A673 (cell line): Measurements from ENCODE around the gene UBE2E2. TPM values are rescaled to one million over a fixed set of nuclear protein-coding genes. Genes with fewer than 3 reads are reported as not detected.

Experiments used
- BruUV-seq: library from RNA; stranded (reverse); fragments of 400-500 nt; replicated peaks from 2 replicates; lab custom pipeline; 2021; lab: Mats Ljungman, UMichigan
- CTCF ChIA-PET: fragments of 300-600 bp; sonication (Branson Sonifier 250); formaldehyde crosslinking; loops from one replicate; lab custom pipeline; 2022; ENCODE audit warnings: antibody characterized with exemption; lab: Charles Lee
- POLR2A ChIA-PET: fragments of 300-600 bp; sonication (Branson Sonifier 250); formaldehyde crosslinking; loops from one replicate; lab custom pipeline; 2022; ENCODE audit warnings: antibody characterized with exemption; ENCODE audit not compliant: low non-redundant PET; lab: Charles Lee
- DNase-seq: peaks from one replicate; pipeline ENCODE4 v3.0.0-alpha.2; 2015; ENCODE audit warnings: low spot score
- H3K27ac ChIP-seq: fragments of 200-600 bp; sonication (generic); 2 replicates; pipeline ENCODE4 v1.5.1; 2016; ENCODE audit warnings: mixed run types, low read depth, mild to moderate bottlenecking, mixed read lengths, antibody characterized with exemption, low read length; ENCODE audit not compliant: poor library complexity, severe bottlenecking
- H3K27me3 ChIP-seq: fragments of 200-600 bp; sonication (generic); replicated peaks from 2 replicates; pipeline ENCODE4 v1.6.1; 2017; ENCODE audit warnings: mixed run types, low read depth, mild to moderate bottlenecking, mixed read lengths, antibody characterized with exemption, low read length; ENCODE audit not compliant: insufficient read depth, poor library complexity
- H3K36me3 ChIP-seq: fragments of 200-600 bp; sonication (generic); 2 replicates; pipeline ENCODE4 v1.6.1; 2016; ENCODE audit warnings: mixed run types, mild to moderate bottlenecking, mixed read lengths, antibody characterized with exemption, low read length; ENCODE audit not compliant: insufficient read depth, poor library complexity, severe bottlenecking
- H3K4me1 ChIP-seq: fragments of 200-600 bp; sonication (generic); 2 replicates; pipeline ENCODE4 v1.6.1; 2017; ENCODE audit warnings: mixed run types, mild to moderate bottlenecking, mixed read lengths, antibody characterized with exemption, low read length; ENCODE audit not compliant: insufficient read depth, poor library complexity, severe bottlenecking
- H3K4me3 ChIP-seq: fragments of 200-600 bp; sonication (generic); 2 replicates; pipeline ENCODE4 v1.5.1; 2016; ENCODE audit warnings: low read depth, mixed run types, mild to moderate bottlenecking, mixed read lengths, low read length; ENCODE audit not compliant: poor library complexity, severe bottlenecking
- H3K9me3 ChIP-seq: fragments of 200-600 bp; sonication (generic); 2 replicates; pipeline ENCODE4 v1.6.1; 2016; ENCODE audit warnings: mixed run types, low read depth, mild to moderate bottlenecking, mixed read lengths, antibody characterized with exemption, low read length; ENCODE audit not compliant: poor library complexity, severe bottlenecking
- EZH2 ChIP-seq: fragments of 200-600 bp; sonication (generic); IDR thresholded peaks from 2 replicates; pipeline ENCODE4 v1.6.1; 2017; ENCODE audit warnings: borderline replicate concordance, low read depth, mild to moderate bottlenecking, mixed read lengths, antibody characterized with exemption, low read length; ENCODE audit not compliant: poor library complexity, severe bottlenecking
- intact Hi-C: fragments of 100-400 bp; cut with micrococcal nuclease; formaldehyde crosslinking; loops from one replicate; pipeline ENCODE4 v1.10.0; 2022; ENCODE audit not compliant: unreplicated experiment
- total RNA-seq: library from RNA; stranded (reverse); gene quantifications from 2 replicates; pipeline ENCODE4 v1.2.3, GENCODE V29; 2021
- TF ChIP-seq, protein P1 (sequence below): fragments of 300-800, 200-600 bp; sonication (generic); conservative IDR thresholded peaks from 2 replicates; pipeline ENCODE4 v1.5.1; 2017; ENCODE audit warnings: low read depth, mild to moderate bottlenecking, antibody characterized with exemption, low read length, moderate library complexity, mixed read lengths

UBE2E2 gene
- total RNA-seq, 1 experiment from 2014 or later, result 2.0 TPM

DNA sequence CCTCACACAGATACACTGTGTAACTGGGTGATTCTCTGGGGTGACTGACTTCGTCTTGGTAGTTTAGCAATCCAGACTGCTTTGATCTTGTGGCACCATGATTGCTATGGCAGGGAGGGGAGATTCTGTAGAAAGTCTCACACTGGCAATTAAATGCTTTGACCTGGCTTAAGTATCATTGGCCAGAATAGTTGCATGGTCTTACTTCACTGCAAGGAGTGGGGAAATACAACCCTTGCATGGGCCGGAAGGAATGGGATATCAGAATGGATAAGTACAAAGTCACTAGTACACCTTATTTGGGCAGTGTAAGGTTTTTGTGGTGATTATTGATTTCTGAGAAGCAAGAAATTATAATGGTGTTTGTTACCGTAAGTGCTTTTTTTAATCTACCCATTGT, 153.8 kb downstream of the UBE2E2 start:
- Histone ChIP-seq H3K4me1 (no peaks in the 10 kb centered on the region), H3K4me3 (no peak overlapping the region), H3K27ac (no peak overlapping the region), H3K9me3 (no peaks in the 10 kb centered on the region), H3K36me3 (no peaks in the 10 kb centered on the region), H3K27me3 (no peaks in the 10 kb centered on the region)
- CTCF ChIA-PET, result no interaction called here
- DNase-seq, result no peak
- TF ChIP-seq, protein P1, sequence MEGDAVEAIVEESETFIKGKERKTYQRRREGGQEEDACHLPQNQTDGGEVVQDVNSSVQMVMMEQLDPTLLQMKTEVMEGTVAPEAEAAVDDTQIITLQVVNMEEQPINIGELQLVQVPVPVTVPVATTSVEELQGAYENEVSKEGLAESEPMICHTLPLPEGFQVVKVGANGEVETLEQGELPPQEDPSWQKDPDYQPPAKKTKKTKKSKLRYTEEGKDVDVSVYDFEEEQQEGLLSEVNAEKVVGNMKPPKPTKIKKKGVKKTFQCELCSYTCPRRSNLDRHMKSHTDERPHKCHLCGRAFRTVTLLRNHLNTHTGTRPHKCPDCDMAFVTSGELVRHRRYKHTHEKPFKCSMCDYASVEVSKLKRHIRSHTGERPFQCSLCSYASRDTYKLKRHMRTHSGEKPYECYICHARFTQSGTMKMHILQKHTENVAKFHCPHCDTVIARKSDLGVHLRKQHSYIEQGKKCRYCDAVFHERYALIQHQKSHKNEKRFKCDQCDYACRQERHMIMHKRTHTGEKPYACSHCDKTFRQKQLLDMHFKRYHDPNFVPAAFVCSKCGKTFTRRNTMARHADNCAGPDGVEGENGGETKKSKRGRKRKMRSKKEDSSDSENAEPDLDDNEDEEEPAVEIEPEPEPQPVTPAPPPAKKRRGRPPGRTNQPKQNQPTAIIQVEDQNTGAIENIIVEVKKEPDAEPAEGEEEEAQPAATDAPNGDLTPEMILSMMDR, result no peak
- no peak for TF ChIP-seq EZH2
- intact Hi-C loops, result no loop called here
- no TSS peak for BruUV-seq
- POLR2A ChIA-PET, result no interaction called here

DNA sequence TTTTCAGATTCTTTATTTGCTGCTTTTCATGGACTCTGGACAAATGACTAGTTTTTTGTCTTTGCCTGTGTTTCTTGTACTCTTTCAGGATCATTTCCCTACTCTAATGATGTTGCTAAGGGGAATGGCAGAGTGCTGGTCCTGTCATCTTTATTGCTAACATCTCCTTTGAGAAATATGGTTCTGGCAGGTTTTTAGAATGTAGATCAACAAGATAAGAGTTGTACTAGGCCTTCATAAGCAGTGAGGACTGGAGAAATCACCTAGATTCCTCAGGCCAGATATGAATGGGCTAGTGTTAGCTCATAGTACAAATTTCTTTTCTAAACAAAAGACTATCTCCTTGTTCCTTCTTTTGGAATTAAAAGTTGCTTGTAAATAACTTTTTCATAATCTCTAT, 156.0 kb downstream of the UBE2E2 start:
- intact Hi-C loops, result no loop called here
- Histone ChIP-seq H3K4me3 (no peak overlapping the region), H3K27me3 (no peaks in the 10 kb centered on the region), H3K9me3 (no peaks in the 10 kb centered on the region), H3K27ac (no peak overlapping the region), H3K36me3 (no peaks in the 10 kb centered on the region), H3K4me1 (no peaks in the 10 kb centered on the region)
- TF ChIP-seq EZH2, result no peak
- TF ChIP-seq, protein P1, result no peak
- POLR2A ChIA-PET, result no interaction called here
- DNase-seq, result no peak
- CTCF ChIA-PET, result no interaction called here
- BruUV-seq, result no TSS peak

DNA sequence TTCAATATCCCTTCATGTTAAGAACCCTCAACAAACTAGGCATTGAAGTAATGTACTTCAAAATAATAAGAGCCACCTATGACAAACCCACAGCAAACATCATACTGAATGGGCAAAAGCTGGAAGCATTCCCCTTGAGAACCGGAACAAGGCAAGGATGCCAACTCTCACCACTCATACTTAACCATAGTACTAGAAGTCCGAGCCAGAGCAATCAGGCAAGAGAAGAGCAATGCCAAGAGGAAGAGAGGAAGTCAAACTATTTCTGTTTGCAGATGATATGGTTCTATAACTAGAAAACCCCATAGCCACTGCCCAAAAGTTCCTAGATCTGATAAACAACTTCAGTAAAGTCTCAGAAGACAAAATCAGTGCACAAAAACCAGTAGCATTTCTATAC, 161.9 kb downstream of the UBE2E2 start:
- H3K4me3 ChIP-seq, result no peak overlapping the region
- POLR2A ChIA-PET, result no interaction called here
- no TSS peak for BruUV-seq

More for the DNA sequence above, 161.9 kb downstream of the UBE2E2 start:
- H3K4me1 ChIP-seq, result no peaks in the 10 kb centered on the region
- intact Hi-C loops, result no loop called here
- no peaks in the 10 kb centered on the region for H3K36me3 ChIP-seq
- no peak for TF ChIP-seq EZH2
- TF ChIP-seq, protein P1, result no peak
- DNase-seq, result no peak
- no peaks in the 10 kb centered on the region for H3K9me3 ChIP-seq
- CTCF ChIA-PET, result no interaction called here
- no peaks in the 10 kb centered on the region for H3K27me3 ChIP-seq
- no peak overlapping the region for H3K27ac ChIP-seq
